ENCODE data around the gene EFCAB5. TPM values are rescaled to one million over a fixed set of nuclear protein-coding genes. Genes with fewer than 3 reads are reported as not detected.

EFCAB5 gene
- total and polyA plus RNA-seq, 2 of the 13 experiments (the other 11 are each of a cell fraction or from before 2014, with no cell fraction given) = 0.15 TPM; not detected in 1

GRCh38 chr17:29931231-29931932, 10.1 kb upstream of the EFCAB5 start (continued):
- TF ChIP-seq, protein P1, sequence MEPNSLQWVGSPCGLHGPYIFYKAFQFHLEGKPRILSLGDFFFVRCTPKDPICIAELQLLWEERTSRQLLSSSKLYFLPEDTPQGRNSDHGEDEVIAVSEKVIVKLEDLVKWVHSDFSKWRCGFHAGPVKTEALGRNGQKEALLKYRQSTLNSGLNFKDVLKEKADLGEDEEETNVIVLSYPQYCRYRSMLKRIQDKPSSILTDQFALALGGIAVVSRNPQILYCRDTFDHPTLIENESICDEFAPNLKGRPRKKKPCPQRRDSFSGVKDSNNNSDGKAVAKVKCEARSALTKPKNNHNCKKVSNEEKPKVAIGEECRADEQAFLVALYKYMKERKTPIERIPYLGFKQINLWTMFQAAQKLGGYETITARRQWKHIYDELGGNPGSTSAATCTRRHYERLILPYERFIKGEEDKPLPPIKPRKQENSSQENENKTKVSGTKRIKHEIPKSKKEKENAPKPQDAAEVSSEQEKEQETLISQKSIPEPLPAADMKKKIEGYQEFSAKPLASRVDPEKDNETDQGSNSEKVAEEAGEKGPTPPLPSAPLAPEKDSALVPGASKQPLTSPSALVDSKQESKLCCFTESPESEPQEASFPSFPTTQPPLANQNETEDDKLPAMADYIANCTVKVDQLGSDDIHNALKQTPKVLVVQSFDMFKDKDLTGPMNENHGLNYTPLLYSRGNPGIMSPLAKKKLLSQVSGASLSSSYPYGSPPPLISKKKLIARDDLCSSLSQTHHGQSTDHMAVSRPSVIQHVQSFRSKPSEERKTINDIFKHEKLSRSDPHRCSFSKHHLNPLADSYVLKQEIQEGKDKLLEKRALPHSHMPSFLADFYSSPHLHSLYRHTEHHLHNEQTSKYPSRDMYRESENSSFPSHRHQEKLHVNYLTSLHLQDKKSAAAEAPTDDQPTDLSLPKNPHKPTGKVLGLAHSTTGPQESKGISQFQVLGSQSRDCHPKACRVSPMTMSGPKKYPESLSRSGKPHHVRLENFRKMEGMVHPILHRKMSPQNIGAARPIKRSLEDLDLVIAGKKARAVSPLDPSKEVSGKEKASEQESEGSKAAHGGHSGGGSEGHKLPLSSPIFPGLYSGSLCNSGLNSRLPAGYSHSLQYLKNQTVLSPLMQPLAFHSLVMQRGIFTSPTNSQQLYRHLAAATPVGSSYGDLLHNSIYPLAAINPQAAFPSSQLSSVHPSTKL (CRISPR knock-in tag; IDR thresholded peaks at IDR 0.05) = 0 out of 2 replicates have a peak, but pooled peaks have one; percentile 28
- no peak for TF ChIP-seq NR2C2 (CRISPR knock-in tag; IDR thresholded peaks at IDR 0.05; ENCODE audit: borderline replicate concordance)
- TF ChIP-seq XRCC5 (optimal IDR thresholded peaks at IDR 0.05; ENCODE audit: low read length) = peak; percentile 85
- TF ChIP-seq ZNF205 (CRISPR knock-in tag; IDR thresholded peaks at IDR 0.05) = no peak
- TF ChIP-seq, protein P2, sequence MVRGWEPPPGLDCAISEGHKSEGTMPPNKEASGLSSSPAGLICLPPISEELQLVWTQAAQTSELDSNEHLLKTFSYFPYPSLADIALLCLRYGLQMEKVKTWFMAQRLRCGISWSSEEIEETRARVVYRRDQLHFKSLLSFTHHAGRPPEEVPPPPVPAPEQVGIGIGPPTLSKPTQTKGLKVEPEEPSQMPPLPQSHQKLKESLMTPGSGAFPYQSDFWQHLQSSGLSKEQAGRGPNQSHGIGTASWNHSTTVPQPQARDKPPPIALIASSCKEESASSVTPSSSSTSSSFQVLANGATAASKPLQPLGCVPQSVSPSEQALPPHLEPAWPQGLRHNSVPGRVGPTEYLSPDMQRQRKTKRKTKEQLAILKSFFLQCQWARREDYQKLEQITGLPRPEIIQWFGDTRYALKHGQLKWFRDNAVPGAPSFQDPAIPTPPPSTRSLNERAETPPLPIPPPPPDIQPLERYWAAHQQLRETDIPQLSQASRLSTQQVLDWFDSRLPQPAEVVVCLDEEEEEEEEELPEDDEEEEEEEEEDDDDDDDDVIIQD (CRISPR knock-in tag; IDR thresholded peaks at IDR 0.05; ENCODE audit: low read depth) = 0 out of 2 replicates have a peak, but pooled peaks have one; percentile 15
- TF ChIP-seq CTCF (CRISPR knock-in tag; IDR thresholded peaks at IDR 0.05) = peak; percentile 88
- no peak for TF ChIP-seq ZNF530 (CRISPR knock-in tag; IDR thresholded peaks at IDR 0.05; ENCODE audit: low read depth)
- TF ChIP-seq ZFX (CRISPR knock-in tag; IDR thresholded peaks at IDR 0.05; ENCODE audit: low read depth) = 0 out of 2 replicates have a peak, but pooled peaks have one; percentile 14
- no peak for TF ChIP-seq SMAD9 (CRISPR knock-in tag; IDR thresholded peaks at IDR 0.05)
- TF ChIP-seq REXO4 (CRISPR knock-in tag; IDR thresholded peaks at IDR 0.05; ENCODE audit: borderline replicate concordance) = no peak
- no peak for TF ChIP-seq MYNN (CRISPR knock-in tag; IDR thresholded peaks at IDR 0.05; ENCODE audit: low read depth)
- TF ChIP-seq CEBPB (IDR thresholded peaks at IDR 0.05; ENCODE audit: borderline replicate concordance, low read depth, low read length) = no peak
- no peak for TF ChIP-seq ZBTB42 (CRISPR knock-in tag; IDR thresholded peaks at IDR 0.05)
- TF ChIP-seq HMGXB4 (CRISPR knock-in tag; IDR thresholded peaks at IDR 0.05; ENCODE audit: borderline replicate concordance in 1 of 2, low read depth in 1 of 2) = peak; percentile 68 to 84; a peak in 3 of 4 replicates
- no peak for TF ChIP-seq ELF3 (CRISPR knock-in tag; IDR thresholded peaks at IDR 0.05)
- no peak for TF ChIP-seq MTF2 (CRISPR knock-in tag; IDR thresholded peaks at IDR 0.05; ENCODE audit: borderline replicate concordance)
- no peak for TF ChIP-seq ZMYM3 (CRISPR knock-in tag; IDR thresholded peaks at IDR 0.05)
- no peak for TF ChIP-seq HNRNPUL1 (IDR thresholded peaks at IDR 0.05; ENCODE audit: low read depth, low read length)
- TF ChIP-seq ZNF501 (CRISPR knock-in tag; IDR thresholded peaks at IDR 0.05) = no peak
- peak; percentile 20; the same call in 1 of the 2 replicates for TF ChIP-seq FOXO1 (CRISPR knock-in tag; IDR thresholded peaks at IDR 0.05)
